ENCODE results near the gene MIS12. TPM values are rescaled to one million over a fixed set of nuclear protein-coding genes. Genes with fewer than 3 reads are reported as not detected.

Gene MIS12
- total RNA-seq, 1 donor from 2014 or later: 53.7 TPM

DNA sequence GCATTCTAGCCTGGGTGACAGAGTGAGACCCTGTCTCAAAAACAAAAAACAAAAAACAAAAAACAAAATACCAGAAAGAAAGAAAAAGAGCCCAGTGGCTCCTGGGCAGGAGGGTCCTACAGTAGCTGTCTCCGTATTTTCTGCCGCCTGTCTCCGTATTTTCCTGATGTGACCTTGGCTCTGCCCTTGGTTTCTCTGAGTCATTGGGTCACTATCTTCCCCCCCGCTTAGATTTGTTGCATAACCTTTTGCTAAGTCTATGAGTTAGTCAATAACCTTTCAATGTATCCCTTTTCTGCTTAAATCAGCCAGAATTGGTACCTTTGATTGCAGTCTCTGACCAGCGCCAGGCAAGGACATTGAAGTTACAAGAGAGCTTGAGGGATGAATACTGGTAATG lies 36.9 kb downstream of the MIS12 start:
- no peak for DNase-seq (ENCODE audit: low spot score)
- Histone ChIP-seq H3F3A (ENCODE audit: low read depth) (no peaks in the 10 kb centered on the region), H4K20me1 (ENCODE audit: low read depth) (no peaks in the 10 kb centered on the region), H3K4me3 (no peak overlapping the region), H3K27ac (no peak overlapping the region), H3K36me3 (no peaks in the 10 kb centered on the region), H3K27me3 (no peaks in the 10 kb centered on the region), H3K9ac (no peak overlapping the region), H2AFZ (replicated peaks) (no peak overlapping the region), H3K4me2 (no peak overlapping the region), H3K79me2 (ENCODE audit: low read depth) (no peaks in the 10 kb centered on the region), H3K9me3 (ENCODE audit: low read depth) (no peaks in the 10 kb centered on the region), H3K4me1 (no peaks in the 10 kb centered on the region)
- no peak overlapping the region for H3K27ac Mint-ChIP-seq
- TF ChIP-seq CTCF (IDR thresholded peaks at IDR 0.05) (no peak), EZH2phosphoT487 (IDR thresholded peaks at IDR 0.05) (no peak), EZH2 (IDR thresholded peaks at IDR 0.05) (no peak)
- H3K36me3 Mint-ChIP-seq: no peaks in the 10 kb centered on the region
- H3K27me3 Mint-ChIP-seq (ENCODE audit: insufficient read depth, low read depth): peaks cover 16% of the 10 kb centered on the region
- H3K4me1 Mint-ChIP-seq: peaks cover 29% of the 10 kb centered on the region
- peaks cover 5% of the 10 kb centered on the region for H3K9me3 Mint-ChIP-seq
- H3K4me3 Mint-ChIP-seq: no peak overlapping the region

DNA sequence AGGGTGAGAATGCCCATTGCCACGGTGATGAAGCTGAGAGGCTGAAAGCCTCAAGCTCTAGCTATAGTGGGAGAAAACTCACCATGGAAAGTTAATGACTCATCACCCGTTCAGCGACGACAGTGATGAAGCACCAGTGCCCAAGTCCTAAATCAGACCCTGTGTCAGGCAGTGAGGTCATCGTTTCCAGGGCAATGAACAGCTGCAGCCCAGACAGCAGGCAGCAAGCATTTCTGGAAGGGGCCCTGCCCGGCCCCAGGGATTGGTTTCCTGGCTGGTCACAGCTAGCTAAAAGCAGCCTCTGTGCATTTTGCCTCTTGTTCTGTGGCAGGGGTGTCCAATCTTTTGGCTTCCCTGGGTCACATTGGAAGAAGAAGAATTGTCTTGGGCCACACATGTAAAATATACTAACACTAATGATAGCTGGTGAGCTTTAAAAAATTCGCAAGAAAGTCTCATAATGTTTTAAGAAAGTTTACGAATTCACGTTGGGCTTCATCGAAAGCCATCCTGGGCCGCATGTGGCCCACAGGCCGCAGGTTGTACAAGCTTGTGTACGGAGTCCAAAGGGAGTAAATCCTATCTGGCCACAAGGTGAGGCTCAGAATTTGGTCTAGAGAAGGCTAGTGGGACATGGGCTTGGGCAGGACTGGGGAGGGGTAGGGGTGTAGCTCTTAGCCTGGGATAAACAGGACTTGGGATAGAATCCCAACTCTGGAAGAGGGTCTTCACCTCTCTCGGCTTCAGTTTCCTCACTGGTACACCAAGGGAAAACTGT lies 40.6 kb downstream of the MIS12 start:
- Histone ChIP-seq H3K4me3 (no peak overlapping the region), H3K4me1 (no peaks in the 10 kb centered on the region), H3K79me2 (ENCODE audit: low read depth) (no peaks in the 10 kb centered on the region), H3F3A (ENCODE audit: low read depth) (no peaks in the 10 kb centered on the region), H3K27ac (no peak overlapping the region), H3K27me3 (no peaks in the 10 kb centered on the region), H3K36me3 (no peaks in the 10 kb centered on the region), H4K20me1 (ENCODE audit: low read depth) (no peaks in the 10 kb centered on the region), H3K9me3 (ENCODE audit: low read depth) (no peaks in the 10 kb centered on the region), H3K9ac (no peak overlapping the region), H2AFZ (replicated peaks) (peak overlapping the region; percentile 15), H3K4me2 (no peak overlapping the region)
- TF ChIP-seq CTCF (IDR thresholded peaks at IDR 0.05): no peak
- no peak for TF ChIP-seq EZH2phosphoT487 (IDR thresholded peaks at IDR 0.05)
- TF ChIP-seq EZH2 (IDR thresholded peaks at IDR 0.05): no peak
- DNase-seq (ENCODE audit: low spot score): peak; percentile 26
- Mint-ChIP-seq H3K9me3 (peaks cover 5% of the 10 kb centered on the region), H3K27ac (peak overlapping the region; percentile 99), H3K4me3 (peak overlapping the region; percentile 65), H3K4me1 (peaks cover 32% of the 10 kb centered on the region), H3K27me3 (ENCODE audit: insufficient read depth, low read depth) (peaks cover 3% of the 10 kb centered on the region), H3K36me3 (no peaks in the 10 kb centered on the region)

- DNase-seq (ENCODE audit: low spot score): no peak
- no peaks in the 10 kb centered on the region for H3K36me3 ChIP-seq
- H3K79me2 ChIP-seq (ENCODE audit: low read depth): no peaks in the 10 kb centered on the region
- no peak overlapping the region for H3K4me3 Mint-ChIP-seq
- H3K9me3 Mint-ChIP-seq: peaks cover 4% of the 10 kb centered on the region
- no peak overlapping the region for H3K4me2 ChIP-seq
- H3K27ac ChIP-seq: no peak overlapping the region
- no peaks in the 10 kb centered on the region for H3K4me1 ChIP-seq
- no peaks in the 10 kb centered on the region for H4K20me1 ChIP-seq (ENCODE audit: low read depth)
- peak overlapping the region; percentile 99 for H3K27ac Mint-ChIP-seq
- H3K4me1 Mint-ChIP-seq: peaks cover 31% of the 10 kb centered on the region
- no peaks in the 10 kb centered on the region for H3F3A ChIP-seq (ENCODE audit: low read depth)
- H3K9me3 ChIP-seq (ENCODE audit: low read depth): no peaks in the 10 kb centered on the region
- H3K9ac ChIP-seq: no peak overlapping the region
- peaks cover 2% of the 10 kb centered on the region for H3K27me3 Mint-ChIP-seq (ENCODE audit: insufficient read depth, low read depth)
- no peak overlapping the region for H3K4me3 ChIP-seq
- TF ChIP-seq CTCF (IDR thresholded peaks at IDR 0.05) (no peak), EZH2 (IDR thresholded peaks at IDR 0.05) (no peak), EZH2phosphoT487 (IDR thresholded peaks at IDR 0.05) (no peak)
- no peaks in the 10 kb centered on the region for H3K36me3 Mint-ChIP-seq
- no peaks in the 10 kb centered on the region for H3K27me3 ChIP-seq
- no peak overlapping the region for H2AFZ ChIP-seq (replicated peaks)
These were observed 41.4 kb downstream of the MIS12 start for GRCh38 chr17:5527601-5528250.
